T-helper 17 cell (primary cell): ENCODE data around the gene B4GALT3. TPM values are rescaled to one million over a fixed set of nuclear protein-coding genes. Genes with fewer than 3 reads are reported as not detected.

Source experiments
- ATAC-seq: fragments of 150-1000 bp; cut with Tn5 transposase; 2 replicates; pipeline ENCODE4 v1.10.0; 2021; ENCODE audit warnings: mild to moderate bottlenecking, moderate library complexity
- DNase-seq, 3 donors: peaks; one replicate each; pipeline versions ENCODE4 v3.0.0 to v3.0.0-alpha.2; 2020 to 2021
- H3K9me3 ChIP-seq: one replicate; pipeline ENCODE4 v1.7.0; 2013; ENCODE audit warnings: low read length, mild to moderate bottlenecking; ENCODE audit not compliant: control insufficient read depth, poor library complexity, severe bottlenecking
- H3K27ac Mint-ChIP-seq: one replicate; pipeline ENCODE4 v1.8.0; 2022; ENCODE audit warnings: mild to moderate bottlenecking, moderate library complexity, mixed read lengths
- H3K27me3 Mint-ChIP-seq: one replicate; pipeline ENCODE4 v1.8.0; 2022; ENCODE audit warnings: mixed read lengths
- H3K36me3 Mint-ChIP-seq: one replicate; pipeline ENCODE4 v1.8.0; 2022; ENCODE audit warnings: low read depth, mixed read lengths
- H3K4me1 Mint-ChIP-seq: one replicate; pipeline ENCODE4 v1.8.0; 2022; ENCODE audit warnings: mild to moderate bottlenecking, mixed read lengths
- H3K4me3 Mint-ChIP-seq: one replicate; pipeline ENCODE4 v1.8.0; 2022; ENCODE audit warnings: mild to moderate bottlenecking, moderate library complexity, mixed read lengths
- total RNA-seq, 4 donors: library from RNA in 2 of 4; stranded (reverse) in 2 of 4; gene quantifications; one replicate each; pipeline ENCODE4 v1.2.3 and lab custom pipeline; 2022 to 2026

The B4GALT3 gene
- total RNA-seq, 2 donors from 2014 or later: 43.7 to 49.2 TPM

DNA sequence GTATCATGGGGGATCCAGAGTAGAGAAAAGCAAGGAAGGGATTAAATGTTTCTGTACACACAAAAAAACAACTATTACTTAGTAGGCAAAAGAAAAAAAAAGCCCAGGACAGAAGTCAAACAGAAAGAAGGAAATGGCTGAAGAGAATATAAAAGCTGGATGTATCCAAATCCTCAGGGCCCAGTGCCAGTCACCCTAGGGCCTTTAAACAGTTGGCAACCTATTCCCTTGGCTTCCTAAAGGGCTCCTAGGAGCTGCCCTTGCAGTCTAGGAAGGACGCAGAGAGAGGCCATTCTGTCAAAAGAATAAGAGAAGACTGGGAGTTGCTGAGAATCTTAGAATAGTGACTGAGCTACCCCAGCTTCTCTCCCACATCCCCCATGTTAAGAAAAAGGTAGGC is 5.0 kb downstream of the B4GALT3 start:
- H3K36me3 Mint-ChIP-seq: peaks cover 12% of the 10 kb centered on the region
- ATAC-seq: no peak
- no peaks in the 10 kb centered on the region for H3K9me3 ChIP-seq
- no peak overlapping the region for H3K4me3 Mint-ChIP-seq
- no peak for DNase-seq
- no peaks in the 10 kb centered on the region for H3K27me3 Mint-ChIP-seq
- peaks cover 49% of the 10 kb centered on the region for H3K4me1 Mint-ChIP-seq
- peak overlapping the region; percentile 87 for H3K27ac Mint-ChIP-seq

DNA sequence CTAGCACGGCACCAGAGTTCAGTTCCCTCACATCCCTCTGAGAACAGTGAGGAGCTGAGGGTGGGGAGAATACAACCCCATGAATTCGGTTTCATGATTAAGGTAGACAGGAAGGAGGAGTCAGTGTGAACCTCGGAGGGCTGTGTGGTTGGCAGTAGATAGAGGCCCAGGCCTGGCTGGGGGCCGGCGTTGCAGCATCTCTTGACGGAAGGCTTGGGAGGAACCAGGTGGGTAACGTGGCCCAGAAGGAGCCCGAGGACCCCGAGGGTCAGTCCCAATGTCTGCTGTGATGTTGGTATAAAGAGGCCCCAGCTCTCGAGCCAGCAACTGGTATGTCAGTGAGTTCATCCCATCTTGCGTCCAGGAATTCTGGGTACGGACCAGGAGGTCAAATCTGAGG is 5.6 kb downstream of the B4GALT3 start:
- DNase-seq: no peak

DNA sequence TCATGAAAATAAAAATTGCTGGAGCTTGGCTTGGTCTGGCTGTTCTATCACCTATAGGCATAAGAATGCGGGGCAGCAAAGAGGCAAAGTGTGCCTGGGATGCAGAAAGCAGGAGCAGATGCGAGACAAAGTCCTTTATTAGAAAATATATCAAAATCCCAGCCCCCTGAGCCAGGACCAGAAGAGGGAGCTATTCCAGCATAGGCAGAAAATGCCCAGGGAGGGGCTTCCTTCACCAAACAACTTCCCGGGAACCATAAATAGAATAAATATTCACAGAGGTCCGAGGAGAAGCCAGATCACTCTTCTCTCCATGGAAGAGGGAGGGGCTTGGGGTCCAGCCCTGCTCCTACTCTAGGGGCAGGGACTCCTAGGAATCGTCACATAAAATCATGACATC is 6.1 kb downstream of the B4GALT3 start:
- no peaks in the 10 kb centered on the region for H3K9me3 ChIP-seq
- Mint-ChIP-seq H3K27me3 (no peaks in the 10 kb centered on the region), H3K27ac (peak overlapping the region; percentile 87), H3K4me3 (peak overlapping the region; percentile 25), H3K4me1 (peaks cover 47% of the 10 kb centered on the region), H3K36me3 (peaks cover 9% of the 10 kb centered on the region)
- DNase-seq: no peak
- ATAC-seq: no peak

More for the DNA sequence above, 5.6 kb downstream of the B4GALT3 start:
- no peak for ATAC-seq
- no peaks in the 10 kb centered on the region for H3K9me3 ChIP-seq
- Mint-ChIP-seq H3K36me3 (peaks cover 9% of the 10 kb centered on the region), H3K27me3 (no peaks in the 10 kb centered on the region), H3K4me1 (peaks cover 49% of the 10 kb centered on the region), H3K4me3 (no peak overlapping the region), H3K27ac (peak overlapping the region; percentile 87)

DNA sequence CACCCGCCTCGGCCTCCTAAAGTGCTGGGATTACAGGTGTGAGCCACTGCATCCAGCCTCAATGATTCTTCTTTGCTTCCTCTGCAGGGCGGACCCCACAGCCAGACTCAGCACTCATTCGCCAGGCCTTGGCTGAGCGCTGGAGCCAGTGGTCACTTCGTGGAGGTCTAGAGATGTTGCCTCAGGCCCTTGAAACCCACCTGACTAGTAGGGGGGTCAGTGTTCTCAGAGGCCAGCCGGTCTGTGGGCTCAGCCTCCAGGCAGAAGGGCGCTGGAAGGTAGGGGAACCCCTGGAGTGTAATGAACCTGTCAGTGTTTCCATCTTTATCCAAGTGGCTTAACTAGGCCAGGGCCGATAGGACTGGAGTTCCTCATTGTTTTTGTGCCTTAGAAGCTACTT is 8.4 kb downstream of the B4GALT3 start:
- H3K27me3 Mint-ChIP-seq: no peaks in the 10 kb centered on the region
- peaks cover 41% of the 10 kb centered on the region for H3K4me1 Mint-ChIP-seq
- DNase-seq (no peak), ATAC-seq (no peak)
- peak overlapping the region; percentile 94 for H3K4me3 Mint-ChIP-seq
- H3K36me3 Mint-ChIP-seq: peaks cover 6% of the 10 kb centered on the region
- H3K27ac Mint-ChIP-seq: peak overlapping the region; percentile 41
- H3K9me3 ChIP-seq: no peaks in the 10 kb centered on the region

DNA sequence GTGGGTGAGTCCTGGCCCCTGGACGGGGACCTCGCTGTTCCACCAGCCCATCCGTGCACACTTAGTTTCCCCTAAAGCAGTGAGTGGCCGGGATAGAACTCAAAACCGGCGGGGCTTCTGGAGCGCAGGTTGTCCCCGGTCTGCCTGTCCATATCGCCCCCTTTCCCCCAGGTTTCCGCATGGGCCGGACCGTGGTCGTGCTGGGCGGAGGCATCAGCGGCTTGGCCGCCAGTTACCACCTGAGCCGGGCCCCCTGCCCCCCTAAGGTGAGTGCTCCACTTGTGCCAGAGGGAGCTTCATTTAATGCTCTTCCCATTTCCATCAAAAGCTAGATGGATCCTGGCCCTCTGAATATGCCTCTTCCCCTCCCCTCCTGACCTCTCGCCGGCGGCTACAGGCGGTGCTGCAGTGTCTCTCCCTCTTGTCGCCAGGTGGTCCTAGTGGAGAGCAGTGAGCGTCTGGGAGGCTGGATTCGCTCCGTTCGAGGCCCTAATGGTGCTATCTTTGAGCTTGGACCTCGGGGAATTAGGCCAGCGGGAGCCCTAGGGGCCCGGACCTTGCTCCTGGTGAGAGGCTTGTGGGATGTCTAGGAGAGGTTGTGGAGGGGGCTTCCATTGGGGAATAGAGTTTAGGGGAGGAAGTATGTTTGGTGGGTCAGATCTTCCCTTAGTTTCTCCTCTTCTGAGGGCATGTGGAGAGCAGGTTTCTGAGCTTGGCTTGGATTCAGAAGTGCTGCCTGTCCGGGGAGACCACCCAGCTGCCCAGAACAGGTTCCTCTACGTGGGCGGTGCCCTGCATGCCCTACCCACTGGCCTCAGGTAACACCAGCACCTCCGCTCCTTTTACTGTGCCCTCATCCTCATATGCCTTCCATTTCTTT is 10.4 kb downstream of the B4GALT3 start:
- Mint-ChIP-seq H3K36me3 (peaks cover 9% of the 10 kb centered on the region), H3K4me3 (peak overlapping the region; percentile 94), H3K27ac (peak overlapping the region; percentile 97), H3K4me1 (peaks cover 38% of the 10 kb centered on the region), H3K27me3 (no peaks in the 10 kb centered on the region)
- DNase-seq: no peak
- no peaks in the 10 kb centered on the region for H3K9me3 ChIP-seq
- ATAC-seq: no peak

DNA sequence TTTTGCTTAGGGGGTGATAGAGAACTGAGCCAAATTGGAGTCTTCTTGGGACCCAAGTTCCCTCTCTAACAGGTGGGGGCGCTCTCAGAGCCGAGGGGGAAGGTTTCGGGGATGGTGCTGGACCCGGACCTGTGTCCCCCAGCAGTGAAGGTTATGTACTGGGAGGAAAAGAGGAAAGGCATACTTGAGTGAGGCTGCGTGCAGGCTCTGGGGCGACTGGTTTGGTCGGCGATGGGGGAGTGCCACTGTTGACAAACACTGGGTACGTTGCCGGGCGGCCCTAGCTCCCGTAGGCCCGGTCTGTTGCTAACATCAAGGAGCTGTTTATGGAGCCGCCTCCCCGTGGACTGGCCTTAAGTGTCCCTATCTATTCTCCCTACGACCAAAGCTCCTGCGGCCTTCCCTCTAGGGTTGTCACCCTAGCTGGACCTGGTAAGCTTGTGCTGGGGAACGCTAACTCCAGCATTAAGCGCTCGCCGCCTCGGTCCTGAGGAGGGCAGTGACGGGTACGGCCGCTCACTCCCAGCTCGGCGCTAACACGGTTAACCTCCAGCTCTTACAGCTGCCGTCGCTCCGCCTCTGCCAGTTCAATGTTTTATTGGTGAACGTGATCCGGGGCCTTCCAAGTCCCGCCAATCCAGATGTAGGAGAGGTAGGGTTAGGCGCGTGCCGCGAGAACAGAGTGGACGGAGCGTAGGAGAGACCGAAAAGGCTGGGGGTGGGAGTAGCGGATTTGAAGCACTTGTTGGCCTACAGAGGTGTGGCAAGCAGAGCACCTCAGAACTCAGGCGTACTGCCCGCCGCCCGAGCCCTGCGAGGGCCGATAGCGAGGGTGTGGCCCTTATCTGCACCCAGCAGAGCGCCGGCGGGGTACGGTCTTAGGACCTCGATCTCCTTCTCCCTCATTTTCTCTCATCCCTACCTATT is 11.3 kb downstream of the B4GALT3 start, which contains the start of gene PPOX:
Gene PPOX, plus strand, starts transcription at position 685 of the 927 bp plus-strand sequence. CDS start 422 bp downstream, outside the sequence.
- Mint-ChIP-seq H3K4me3 (peak within 1 kb of the TSS; percentile 94), H3K27ac (peak within 1 kb of the TSS; percentile 97), H3K36me3 (peaks cover 8% of the 10 kb centered on the region), H3K27me3 (no peaks in the 10 kb centered on the region), H3K4me1 (peaks cover 46% of the 10 kb centered on the region)
- DNase-seq (peak; percentile 80 to 87 (median 81)), ATAC-seq (peak; percentile 92)
- H3K9me3 ChIP-seq: no peaks in the 10 kb centered on the region

DNA sequence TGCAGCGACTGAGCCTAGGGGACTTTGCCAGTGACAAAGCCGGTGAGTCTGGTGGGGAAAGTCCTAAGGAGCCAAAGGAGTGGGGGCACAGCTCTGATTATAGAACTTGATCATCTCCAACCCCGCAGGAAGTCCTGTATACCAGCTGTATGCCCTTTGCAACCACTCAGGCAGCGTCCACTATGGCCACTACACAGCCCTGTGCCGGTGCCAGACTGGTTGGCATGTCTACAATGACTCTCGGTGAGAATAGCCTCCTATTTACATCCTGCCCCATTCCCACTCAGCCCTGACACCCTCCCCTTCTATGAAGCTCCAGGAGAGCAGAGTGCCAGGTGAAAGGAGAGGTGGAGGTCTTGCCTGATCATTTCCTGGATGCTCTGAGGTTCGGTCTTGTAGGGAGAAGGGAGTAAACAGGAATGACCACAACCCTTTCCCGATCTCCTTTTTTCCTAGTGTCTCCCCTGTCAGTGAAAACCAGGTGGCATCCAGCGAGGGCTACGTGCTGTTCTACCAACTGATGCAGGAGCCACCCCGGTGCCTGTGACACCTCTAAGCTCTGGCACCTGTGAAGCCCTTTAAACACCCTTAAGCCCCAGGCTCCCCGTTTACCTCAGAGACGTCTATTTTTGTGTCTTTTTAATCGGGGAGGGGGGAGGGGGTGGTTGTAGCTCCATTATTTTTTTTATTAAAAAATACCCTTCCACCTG is 12.3 kb downstream of the B4GALT3 start:
- no peak for ATAC-seq

DNA sequence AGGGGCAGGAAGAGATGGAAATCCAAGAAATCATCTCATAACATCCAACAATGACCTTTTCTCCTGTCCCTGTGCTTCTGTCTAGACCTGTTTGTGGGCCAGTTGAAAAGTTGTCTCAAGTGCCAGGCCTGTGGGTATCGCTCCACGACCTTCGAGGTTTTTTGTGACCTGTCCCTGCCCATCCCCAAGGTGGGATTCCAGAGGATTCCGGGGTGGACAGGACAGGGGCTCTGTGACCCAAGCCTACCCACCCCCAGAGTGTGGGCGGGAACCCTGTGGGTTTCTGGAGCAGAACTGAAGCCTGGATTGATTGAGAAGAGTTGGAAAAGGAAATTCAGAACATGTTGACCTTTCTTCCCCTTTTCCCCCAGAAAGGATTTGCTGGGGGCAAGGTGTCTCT is 13.5 kb downstream of the B4GALT3 start:
- Mint-ChIP-seq H3K4me1 (peaks cover 55% of the 10 kb centered on the region), H3K4me3 (peak overlapping the region; percentile 49), H3K27me3 (no peaks in the 10 kb centered on the region)

More for the DNA sequence above, 12.3 kb downstream of the B4GALT3 start:
- Mint-ChIP-seq H3K4me1 (peaks cover 49% of the 10 kb centered on the region), H3K27ac (peak overlapping the region; percentile 97), H3K4me3 (peak overlapping the region; percentile 73), H3K36me3 (peaks cover 7% of the 10 kb centered on the region), H3K27me3 (no peaks in the 10 kb centered on the region)
- H3K9me3 ChIP-seq: no peaks in the 10 kb centered on the region
- no peak for DNase-seq

DNA sequence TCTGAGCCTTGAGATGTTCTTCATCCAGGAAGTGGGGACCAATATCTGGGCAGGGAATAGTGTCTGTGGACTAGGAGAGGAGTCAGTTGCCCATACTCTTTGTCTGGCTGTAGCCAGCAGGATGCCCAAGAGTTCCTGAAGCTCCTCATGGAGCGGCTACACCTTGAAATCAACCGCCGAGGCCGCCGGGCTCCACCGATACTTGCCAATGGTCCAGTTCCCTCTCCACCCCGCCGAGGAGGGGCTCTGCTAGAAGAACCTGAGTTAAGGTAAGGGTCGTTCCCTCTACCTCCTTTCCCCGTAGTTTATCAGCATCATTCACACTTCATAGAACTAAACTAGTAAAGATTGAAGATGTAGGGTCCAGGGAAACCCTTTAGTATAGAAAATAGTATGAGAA is 14.5 kb downstream of the B4GALT3 start:
- Mint-ChIP-seq H3K4me1 (peaks cover 58% of the 10 kb centered on the region), H3K27me3 (no peaks in the 10 kb centered on the region), H3K27ac (peak overlapping the region; percentile 97), H3K36me3 (peaks cover 9% of the 10 kb centered on the region), H3K4me3 (no peak overlapping the region)
- ATAC-seq: no peak
- H3K9me3 ChIP-seq: no peaks in the 10 kb centered on the region
- no peak for DNase-seq

More for the DNA sequence above, 13.5 kb downstream of the B4GALT3 start:
- DNase-seq: no peak
- Mint-ChIP-seq H3K36me3 (peaks cover 9% of the 10 kb centered on the region), H3K27ac (peak overlapping the region; percentile 97)
- H3K9me3 ChIP-seq: no peaks in the 10 kb centered on the region
- ATAC-seq: no peak

DNA sequence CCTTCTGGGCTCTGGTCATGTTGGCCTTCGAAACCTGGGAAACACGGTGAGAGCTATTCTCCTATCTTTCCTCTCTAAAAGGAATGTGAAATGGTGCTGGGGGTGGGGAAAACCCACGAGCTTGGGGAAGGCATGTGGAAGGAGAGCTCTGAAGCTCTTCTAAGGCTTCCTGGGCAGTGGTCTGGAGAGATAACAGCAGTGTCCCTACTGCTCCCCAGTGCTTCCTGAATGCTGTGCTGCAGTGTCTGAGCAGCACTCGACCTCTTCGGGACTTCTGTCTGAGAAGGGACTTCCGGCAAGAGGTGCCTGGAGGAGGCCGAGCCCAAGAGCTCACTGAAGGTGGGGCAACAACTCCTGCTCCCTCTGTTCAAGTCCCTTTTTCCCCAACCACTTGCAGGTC is 15.3 kb downstream of the B4GALT3 start:
- H3K36me3 Mint-ChIP-seq: peaks cover 11% of the 10 kb centered on the region
- H3K9me3 ChIP-seq: no peaks in the 10 kb centered on the region
- H3K27ac Mint-ChIP-seq: peak overlapping the region; percentile 97
- no peak overlapping the region for H3K4me3 Mint-ChIP-seq
- ATAC-seq: no peak
- no peaks in the 10 kb centered on the region for H3K27me3 Mint-ChIP-seq
- no peak for DNase-seq
- H3K4me1 Mint-ChIP-seq: peaks cover 57% of the 10 kb centered on the region

DNA sequence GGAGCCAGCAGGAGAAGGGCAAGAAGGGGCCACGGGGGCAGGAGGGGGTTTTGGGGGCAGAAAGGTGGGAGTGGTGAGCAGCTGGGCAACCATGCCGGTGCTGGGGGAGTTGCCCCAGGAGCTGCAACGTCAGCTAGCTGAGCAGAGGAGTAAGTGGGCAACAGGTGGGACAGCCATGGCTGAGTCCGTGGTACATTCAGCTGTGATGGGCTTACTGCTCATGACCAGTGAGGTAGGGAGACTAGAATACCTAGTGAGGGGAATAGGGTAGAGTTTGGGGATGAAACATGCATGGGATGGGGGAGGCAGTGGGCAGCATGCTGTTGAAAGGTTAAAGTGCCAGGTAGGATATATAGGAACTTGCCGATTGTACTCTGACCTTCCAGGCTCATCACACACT is 15.7 kb downstream of the B4GALT3 start:
- Mint-ChIP-seq H3K4me3 (peak overlapping the region; percentile 93), H3K27ac (peak overlapping the region; percentile 97), H3K36me3 (peaks cover 12% of the 10 kb centered on the region), H3K4me1 (peaks cover 55% of the 10 kb centered on the region), H3K27me3 (no peaks in the 10 kb centered on the region)
- H3K9me3 ChIP-seq: no peaks in the 10 kb centered on the region
- no peak for DNase-seq
- no peak for ATAC-seq

DNA sequence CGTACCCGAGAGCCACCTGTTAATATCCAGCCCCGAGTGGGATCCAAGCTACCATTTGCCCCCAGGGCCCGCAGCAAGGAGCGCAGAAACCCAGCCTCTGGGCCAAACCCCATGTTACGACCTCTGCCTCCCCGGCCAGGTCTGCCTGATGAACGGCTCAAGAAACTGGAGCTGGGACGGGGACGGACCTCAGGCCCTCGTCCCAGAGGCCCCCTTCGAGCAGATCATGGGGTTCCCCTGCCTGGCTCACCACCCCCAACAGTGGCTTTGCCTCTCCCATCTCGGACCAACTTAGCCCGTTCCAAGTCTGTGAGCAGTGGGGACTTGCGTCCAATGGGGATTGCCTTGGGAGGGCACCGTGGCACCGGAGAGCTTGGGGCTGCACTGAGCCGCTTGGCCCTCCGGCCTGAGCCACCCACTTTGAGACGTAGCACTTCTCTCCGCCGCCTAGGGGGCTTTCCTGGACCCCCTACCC is 16.6 kb downstream of the B4GALT3 start:
- Mint-ChIP-seq H3K4me1 (peaks cover 50% of the 10 kb centered on the region), H3K4me3 (peak overlapping the region; percentile 93), H3K36me3 (peaks cover 12% of the 10 kb centered on the region), H3K27me3 (no peaks in the 10 kb centered on the region), H3K27ac (peak overlapping the region; percentile 16)
- no peak for ATAC-seq
- no peaks in the 10 kb centered on the region for H3K9me3 ChIP-seq
- DNase-seq: no peak
